HT1080 (cell line): Measurements from ENCODE around the gene GSTA1. TPM values are rescaled to one million over a fixed set of nuclear protein-coding genes. Genes with fewer than 3 reads are reported as not detected.
"Not testable (repeated sequence)": the region's sequence is repeated elsewhere in the genome, so short reads cannot be mapped to it uniquely, and the experiment has no call there.

ENCODE experiments used
- DNase-seq: peaks from one replicate; pipeline ENCODE4 v3.0.0-alpha.2; 2015; ENCODE audit warnings: low read depth
- total RNA-seq: library from RNA; depleted of rRNA; stranded (reverse); fragments of >200 nt; shearing (Covaris generic); gene quantifications from 2 replicates; pipeline ENCODE4 v1.2.3, GENCODE V29; 2014; rRNA removed

Gene GSTA1
- total RNA-seq, 1 experiment from 2014 or later: not detected

DNA sequence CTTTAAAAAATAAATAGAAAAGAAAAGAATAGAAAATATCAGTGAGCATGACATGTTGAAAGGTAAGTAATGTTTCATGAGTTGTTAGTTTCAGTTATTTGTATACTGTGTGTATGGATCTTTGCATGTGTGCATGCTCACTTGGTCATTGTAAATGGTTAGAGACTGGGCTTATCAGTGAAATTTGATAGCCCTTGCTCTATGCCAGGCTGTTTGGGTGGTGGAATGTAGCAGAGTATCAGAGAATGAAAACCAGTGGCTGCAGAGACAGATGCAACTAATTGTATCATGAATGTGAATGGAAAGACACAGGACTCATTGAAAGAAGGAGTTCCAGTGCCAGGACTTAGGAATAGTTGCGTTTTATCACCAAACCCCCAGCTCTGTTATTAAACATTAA, 44.5 kb downstream of the GSTA1 start:
- DNase-seq: no peak

DNA sequence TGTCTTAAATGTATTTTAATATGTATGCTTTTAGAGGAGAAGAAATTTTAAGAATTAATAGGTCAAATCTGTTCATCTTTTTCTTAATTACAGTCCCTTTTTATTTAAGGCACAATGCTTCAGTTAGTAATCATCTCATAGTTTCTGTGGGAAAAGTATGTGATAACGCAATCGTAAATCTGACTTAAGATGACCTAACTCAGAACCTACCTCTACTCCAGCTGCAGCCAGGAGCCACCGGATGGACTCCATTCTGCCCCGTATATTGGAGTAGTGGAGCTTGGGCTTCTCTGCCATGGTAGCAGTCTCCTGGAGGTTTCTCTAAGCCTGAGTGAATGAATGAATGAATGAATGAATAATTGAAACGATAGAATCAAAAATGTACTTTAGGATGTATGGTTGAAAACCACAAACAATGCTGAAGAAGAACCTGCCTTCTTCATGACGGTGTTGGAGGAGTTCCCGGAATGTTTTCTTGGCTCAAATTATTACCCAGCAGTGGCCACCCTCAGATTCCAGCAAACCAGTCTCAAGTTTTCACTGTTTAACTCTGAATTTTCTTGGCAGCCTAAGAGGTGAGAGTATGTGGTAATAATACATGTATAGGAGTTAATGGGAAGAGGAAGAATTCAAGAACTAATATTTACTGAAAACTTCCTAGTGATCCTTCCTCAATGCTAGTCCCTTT, 45.8 kb downstream of the GSTA1 start:
- DNase-seq: not testable (repeated sequence)

DNA sequence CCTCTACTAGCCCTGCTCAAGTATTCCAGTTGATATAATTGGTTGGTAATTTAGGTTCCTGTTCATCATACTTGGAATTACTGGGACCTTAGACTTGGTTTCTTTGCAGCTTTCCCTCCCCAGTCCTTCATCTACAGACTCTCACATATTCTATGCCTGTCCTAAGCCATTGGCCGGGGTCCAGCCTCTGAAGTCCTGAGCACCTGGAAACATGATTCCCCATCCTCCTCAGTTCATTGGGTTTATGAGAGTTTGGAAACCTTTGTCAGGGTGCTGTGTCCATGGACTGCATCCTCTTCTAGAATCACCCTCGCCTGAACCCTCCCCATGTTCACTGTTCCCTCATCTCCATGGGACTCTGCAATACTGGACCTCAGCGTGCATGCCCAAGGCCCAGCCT, 49.2 kb downstream of the GSTA1 start:
- no peak for DNase-seq

DNA sequence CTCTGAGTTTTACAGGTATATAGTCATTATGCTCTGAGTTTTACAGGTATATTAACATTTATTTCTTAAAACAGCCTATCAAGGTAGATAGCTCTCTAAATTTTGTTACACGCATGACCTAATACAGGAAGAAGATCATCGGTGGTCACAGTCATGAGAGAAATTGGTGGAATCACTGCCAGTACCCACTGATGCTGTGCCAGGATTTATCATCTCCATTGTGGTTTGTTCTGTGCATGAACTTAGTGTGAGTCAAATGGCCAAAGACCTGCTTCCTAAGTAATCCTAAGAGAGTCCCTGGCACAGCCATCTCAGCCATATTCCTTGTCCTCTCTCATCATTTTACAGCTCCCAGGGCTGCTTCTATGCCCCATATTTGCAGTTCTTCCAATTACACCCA, 50.5 kb downstream of the GSTA1 start:
- DNase-seq: not testable (repeated sequence)

DNA sequence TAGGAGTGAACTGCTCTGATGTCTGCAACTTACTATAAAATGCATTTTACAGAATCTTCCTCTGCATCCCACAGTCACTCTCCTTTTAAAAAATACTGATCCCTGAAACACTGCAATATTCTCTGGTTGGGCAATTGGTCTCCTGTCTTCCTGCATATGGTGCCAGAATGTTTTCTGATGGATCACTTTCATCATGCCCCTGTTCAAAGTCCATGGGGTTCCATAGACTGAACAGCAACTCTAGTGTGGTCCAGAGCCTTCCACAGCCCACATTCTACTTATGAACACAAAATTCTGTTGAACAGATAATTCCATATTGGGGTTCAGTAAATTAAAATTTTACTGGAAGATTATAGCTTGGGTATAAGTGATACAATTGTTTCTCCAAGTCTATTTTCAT, 51.3 kb downstream of the GSTA1 start:
- DNase-seq: no peak

DNA sequence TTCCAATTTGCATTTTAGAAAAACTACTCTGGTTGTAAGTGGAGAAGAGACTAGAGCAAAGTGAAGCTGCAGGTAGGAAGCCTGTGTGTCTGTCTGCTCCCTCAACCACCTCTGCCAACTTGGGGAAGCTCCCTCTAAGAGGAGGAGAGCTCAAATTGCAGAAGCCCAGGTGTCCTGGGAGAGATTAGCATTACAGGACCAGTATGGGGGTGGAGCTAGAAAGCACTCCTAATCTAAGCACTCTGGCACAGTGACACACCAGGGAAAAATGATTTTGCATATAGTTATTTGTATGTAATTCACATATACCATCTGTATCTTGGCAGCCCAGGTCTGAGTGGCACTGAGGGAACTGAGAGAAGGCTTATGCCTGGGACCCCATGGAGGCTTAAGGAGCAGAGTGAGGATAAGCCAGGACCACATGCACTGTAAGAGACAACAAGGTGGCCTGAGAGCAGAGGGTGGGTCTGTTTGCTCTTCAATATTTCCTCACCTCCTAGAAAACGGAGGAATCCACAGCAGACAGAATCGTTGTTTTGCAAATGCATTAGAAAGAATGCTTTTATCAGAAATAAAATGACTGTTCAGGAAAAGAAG, 54.0 kb downstream of the GSTA1 start:
- no peak for DNase-seq

DNA sequence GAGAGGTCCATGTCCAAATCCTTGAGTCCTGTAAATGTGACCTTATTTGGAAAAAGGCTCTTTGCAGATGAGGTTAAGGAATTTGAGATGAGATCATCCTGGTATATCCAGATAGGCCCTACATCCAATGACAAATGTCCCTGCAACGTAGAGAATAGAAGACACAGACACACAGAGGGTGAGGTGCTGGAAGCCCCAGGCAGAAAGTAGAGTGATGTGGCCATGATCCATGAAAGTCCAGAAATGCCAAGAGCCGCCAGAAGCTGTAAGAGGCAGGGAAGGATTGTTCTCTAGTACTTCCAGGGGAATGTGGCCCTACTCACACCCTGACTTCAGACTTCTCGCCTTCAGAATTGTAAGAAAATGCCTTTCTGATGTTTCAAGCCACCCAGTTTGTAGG, 56.3 kb downstream of the GSTA1 start:
- peak; percentile 5 for DNase-seq

DNA sequence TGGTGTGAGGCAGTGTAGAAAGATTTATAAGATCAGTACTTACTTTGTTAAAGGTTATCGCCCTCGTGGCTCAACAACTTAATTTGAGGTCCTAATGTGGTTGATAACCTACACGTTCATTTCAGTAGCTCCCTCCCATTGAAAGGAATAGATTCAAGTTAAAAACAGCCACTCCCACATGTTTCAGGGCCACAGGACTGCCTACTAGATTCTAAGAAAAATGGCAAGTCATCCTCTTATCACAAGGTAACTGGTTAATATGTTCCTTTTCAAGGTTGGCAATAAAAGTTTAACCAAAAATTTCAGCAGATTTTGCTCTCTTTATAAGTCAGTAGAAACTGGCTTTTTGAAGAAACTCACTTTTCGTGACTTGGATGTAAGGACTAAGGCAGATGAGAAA, 57.4 kb downstream of the GSTA1 start:
- no peak for DNase-seq

DNA sequence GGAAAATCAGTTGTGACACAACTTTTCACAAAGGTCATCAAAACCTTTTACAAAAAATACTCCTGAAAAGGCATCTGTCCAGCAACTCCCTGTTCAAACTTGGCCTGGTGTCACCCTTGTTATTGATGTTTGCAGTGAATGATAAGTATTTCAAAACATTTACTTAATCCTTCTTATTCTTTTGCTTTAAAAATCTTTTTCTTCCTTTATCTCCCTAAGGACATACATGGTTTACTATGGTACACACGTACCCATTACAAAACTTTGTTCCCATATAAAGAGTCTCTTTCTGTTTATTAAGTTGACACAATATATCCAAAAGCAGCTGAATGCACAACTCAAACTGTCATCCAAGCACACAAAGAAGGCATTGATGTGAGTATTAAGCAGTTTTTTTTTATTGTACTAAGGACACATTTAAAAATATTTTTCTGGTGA, 57.8 kb downstream of the GSTA1 start:
- no peak for DNase-seq

DNA sequence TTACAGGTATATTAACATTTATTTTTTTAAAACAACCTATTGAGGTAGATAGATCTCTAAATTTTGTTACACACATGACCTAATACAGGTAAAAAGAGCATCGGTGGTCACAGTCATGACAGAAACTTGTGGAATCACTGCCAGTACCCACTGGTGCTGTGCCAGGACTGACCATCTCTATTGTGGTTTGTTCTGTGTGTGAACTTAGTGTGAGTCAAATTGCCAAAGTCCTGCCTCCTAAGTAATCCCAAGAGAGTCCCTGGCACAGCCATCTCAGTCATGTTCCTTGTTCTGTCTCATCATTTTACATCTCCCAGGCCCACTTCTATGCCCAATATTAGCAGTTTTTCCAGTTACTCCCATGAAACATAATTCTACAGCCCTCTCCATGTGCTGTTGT, 61.7 kb downstream of the GSTA1 start:
- no peak for DNase-seq

Other genes with a start within 250 kb of the GSTA1 start
- gene TRAM2, start 226.8 kb downstream of the GSTA1 start, total RNA-seq: 51.6 and 58.5 TPM in 2 replicates
- gene TMEM14A, start 132.7 kb downstream of the GSTA1 start, total RNA-seq: 48.9 and 50.5 TPM in 2 replicates
- gene GSTA2, start 40.3 kb downstream of the GSTA1 start, total RNA-seq: not detected in 2 replicates
- gene GSTA5, start 37.0 kb upstream of the GSTA1 start, total RNA-seq: not detected in 2 replicates
- not detected in 2 replicates for gene GSTA3, start 105.9 kb upstream of the GSTA1 start, total RNA-seq
- gene GSTA4, start 191.5 kb upstream of the GSTA1 start, total RNA-seq: 0.20 TPM in 1 of 2 replicates, not detected in the other